Endothelial cell of umbilical vein (primary cell): ENCODE data around the gene LONP2. TPM values are rescaled to one million over a fixed set of nuclear protein-coding genes. Genes with fewer than 3 reads are reported as not detected.

Experiments
- BruUV-seq: library from RNA; stranded (reverse); fragments of 400-500 nt; replicated peaks from 2 replicates; lab custom pipeline; 2021; lab: Mats Ljungman, UMichigan
- CTCF ChIA-PET: fragments of 300-600, 350-600 bp; sonication (Branson Sonifier 250); formaldehyde crosslinking; loops from one replicate; lab custom pipeline; 2021; ENCODE audit warnings: antibody characterized with exemption, inconsistent platforms; lab: Charles Lee
- POLR2A ChIA-PET: fragments of 300-600, 350-600 bp; sonication (Branson Sonifier 250); formaldehyde crosslinking; loops from one replicate; lab custom pipeline; 2021; ENCODE audit warnings: antibody characterized with exemption, inconsistent platforms; lab: Charles Lee
- DNase-seq: peaks from one replicate; pipeline ENCODE4 v3.0.0-alpha.2; 2011; ENCODE audit warnings: low read depth, low spot score
- FAIRE-seq: peaks from 2 replicates; lab custom pipeline; 2011; peaks lifted over from hg19 to GRCh38; lab: Jason Lieb, UNC
- H2AFZ ChIP-seq: 2 replicates; pipeline ENCODE4 v1.6.0; 2012; ENCODE audit warnings: low read depth, low read length, control low read depth, inconsistent platforms
- H3K27ac ChIP-seq: 2 replicates; pipeline ENCODE4 v1.5.1; 2011; ENCODE audit warnings: low read depth, mild to moderate bottlenecking, control low read depth, low read length, moderate library complexity; ENCODE audit not compliant: insufficient read depth
- H3K27me3 ChIP-seq, 2 experiments: 2 replicates each; pipeline versions ENCODE4 v1.6.0 to v1.6.1; 2011; ENCODE audit warnings: low read length in 2 of 2, mixed read lengths in 1 of 2; ENCODE audit not compliant: control insufficient read depth in 2 of 2, insufficient read depth in 2 of 2
- H3K36me3 ChIP-seq, 2 experiments: 2 replicates in 1 of 2; 3 replicates in 1 of 2; pipeline ENCODE4 v1.5.1; 2011; ENCODE audit warnings: low read length in 2 of 2, mild to moderate bottlenecking in 1 of 2, moderate library complexity in 1 of 2; ENCODE audit not compliant: control insufficient read depth in 2 of 2, insufficient read depth in 2 of 2; ENCODE audit errors: extremely low read depth in 1 of 2
- H3K4me1 ChIP-seq: 3 replicates; pipeline ENCODE4 v1.5.1; 2011; ENCODE audit warnings: mild to moderate bottlenecking, low read length; ENCODE audit not compliant: control insufficient read depth, insufficient read depth; ENCODE audit errors: extremely low read depth
- H3K4me2 ChIP-seq: 2 replicates; pipeline ENCODE4 v1.6.1; 2011; ENCODE audit warnings: low read length, control low read depth, mixed read lengths; ENCODE audit not compliant: insufficient read depth
- H3K4me3 ChIP-seq, 3 experiments: fragments of 200-600 bp in 1 of 3; sonication (generic), shearing (Covaris generic) in 1 of 3; replicated peaks in 1 of 3; 2 replicates each; pipeline ENCODE4 v1.5.1; 2011 to 2016; ENCODE audit warnings: control low read depth in 3 of 3, low read length in 3 of 3, mild to moderate bottlenecking in 2 of 3, inconsistent platforms in 1 of 3, low read depth in 1 of 3, moderate library complexity in 1 of 3; ENCODE audit not compliant: insufficient read depth in 1 of 3
- H3K79me2 ChIP-seq: 2 replicates; pipeline ENCODE4 v1.6.0; 2012; ENCODE audit warnings: low read length, inconsistent platforms; ENCODE audit not compliant: control insufficient read depth, insufficient read depth
- H3K9ac ChIP-seq: replicated peaks from 2 replicates; pipeline ENCODE3; 2011; ENCODE audit warnings: low read length, control low read depth; ENCODE audit not compliant: insufficient read depth; ENCODE audit errors: extremely low read depth
- H3K9me1 ChIP-seq: replicated peaks from 3 replicates; pipeline ENCODE4 v1.6.0; 2011; ENCODE audit warnings: mild to moderate bottlenecking, low read length; ENCODE audit not compliant: control insufficient read depth, insufficient read depth; ENCODE audit errors: extremely low read depth
- H3K9me3 ChIP-seq: replicated peaks from 2 replicates; pipeline ENCODE4 v1.5.1; 2012; ENCODE audit warnings: low read length, inconsistent platforms; ENCODE audit not compliant: control insufficient read depth, insufficient read depth
- H4K20me1 ChIP-seq: replicated peaks from 2 replicates; pipeline ENCODE3; 2011; ENCODE audit warnings: mild to moderate bottlenecking, low read length; ENCODE audit not compliant: control insufficient read depth, insufficient read depth; ENCODE audit errors: extremely low read depth
- EZH2 ChIP-seq: IDR thresholded peaks from 2 replicates; pipeline ENCODE4 v1.6.1; 2012; ENCODE audit warnings: borderline replicate concordance, low read depth, mild to moderate bottlenecking, moderate library complexity, low read length, inconsistent platforms; ENCODE audit not compliant: severe bottlenecking
- FOS ChIP-seq: IDR thresholded peaks from 2 replicates; pipeline ENCODE4 v1.6.1; 2011; ENCODE audit warnings: mild to moderate bottlenecking, low read length, moderate library complexity, borderline replicate concordance; ENCODE audit not compliant: insufficient read depth
- GATA2 ChIP-seq: IDR thresholded peaks from 2 replicates; pipeline ENCODE4 v1.7.0; 2011; ENCODE audit warnings: low read depth, mild to moderate bottlenecking, moderate library complexity, mixed read lengths, low read length; ENCODE audit not compliant: insufficient read length, insufficient read depth
- JUN ChIP-seq: IDR thresholded peaks from 2 replicates; pipeline ENCODE4 v1.6.1; 2011; ENCODE audit warnings: borderline replicate concordance, low read depth; ENCODE audit not compliant: insufficient read length, insufficient read depth
- MYC ChIP-seq: IDR thresholded peaks from one replicate; pipeline ENCODE4 v1.6.1; 2011; ENCODE audit warnings: mild to moderate bottlenecking, low read depth, low read length
- POLR2A ChIP-seq: IDR thresholded peaks from 2 replicates; pipeline ENCODE4 v1.6.1; 2012; ENCODE audit warnings: low read depth, mild to moderate bottlenecking, control low read depth, low read length
- POLR2AphosphoS5 ChIP-seq: IDR thresholded peaks from 2 replicates; pipeline ENCODE4 v1.6.1; 2012; ENCODE audit warnings: low read depth, mild to moderate bottlenecking, control low read depth, low read length, moderate library complexity; ENCODE audit not compliant: insufficient read depth
- dilution Hi-C: fragments of 300-500 bp; cut with MboI; formaldehyde crosslinking; loops from one replicate; pipeline ENCODE4 v1.15.0; 2019; ENCODE audit warnings: low sequenced_read_pairs; ENCODE audit not compliant: extremely low pct_ligation_motif_present
- intact Hi-C: fragments of 100-400 bp; cut with micrococcal nuclease; formaldehyde crosslinking; loops from one replicate; pipeline ENCODE4 v1.10.0; 2022
- polyA plus RNA-seq, 4 experiments: library from polyadenylated mRNA; depleted of rRNA in 3 of 4; stranded (reverse) in 3 of 4; unstranded in 1 of 4; fragments of >200 nt; gene quantifications; 2 replicates each; pipeline versions ENCODE4 v1.2.1 to v1.2.3, GENCODE V29; 2011 to 2012; ENCODE audit warnings: missing spikeins in 1 of 4
- total RNA-seq: library from RNA; stranded (reverse); gene quantifications from 2 replicates; pipeline ENCODE4 v1.2.3, GENCODE V29; 2021
- TF ChIP-seq, protein P1 (sequence below), 2 donors: IDR thresholded peaks; 1 replicate in 1 of 2; 2 replicates in 1 of 2; pipeline ENCODE4 v1.5.1; 2011; ENCODE audit warnings: low read length in 2 of 2, mild to moderate bottlenecking in 2 of 2, moderate library complexity in 2 of 2, control low read depth in 1 of 2, inconsistent platforms in 1 of 2, low read depth in 1 of 2; ENCODE audit not compliant: insufficient read depth in 1 of 2; ENCODE audit errors: extremely low read depth in 1 of 2
- TF ChIP-seq, protein P2 (sequence below): IDR thresholded peaks from 2 replicates; pipeline ENCODE4 v1.6.1; 2011; ENCODE audit not compliant: insufficient read depth, insufficient read length

Gene LONP2
- total and polyA plus RNA-seq, 2 donors (not counting 3 experiments of a cell fraction or from before 2014, with no cell fraction given), result 13.5 to 38.4 TPM

DNA sequence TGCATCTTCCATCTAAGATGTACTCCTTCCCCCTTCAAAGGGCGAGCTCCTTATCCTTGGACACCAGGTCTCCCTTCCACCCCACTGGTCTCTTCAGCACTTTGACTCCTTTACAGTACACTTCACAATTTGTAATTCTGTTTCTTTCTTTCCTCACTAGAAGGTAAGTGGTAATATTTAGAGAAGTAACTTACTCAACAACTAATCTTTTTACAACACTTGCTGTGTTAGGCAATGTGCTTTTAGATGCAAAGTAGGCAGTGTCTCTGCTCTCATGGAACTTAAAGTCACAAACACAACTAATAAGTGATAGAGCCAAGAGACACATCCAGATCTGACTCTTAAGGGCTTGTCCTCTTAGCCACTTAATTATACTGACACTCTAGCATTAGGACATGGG, 134.7 kb downstream of the LONP2 start:
- dilution Hi-C loops, result no loop called here
- peaks cover 97% of the 10 kb centered on the region for H3K79me2 ChIP-seq
- CTCF ChIA-PET, result interaction anchor here (1.0 to 1.8 kb wide), 4 partner anchors 9 to 244 kb away, joined by 4 to 8 read pairs (median 4); no protein-coding TSS in a partner anchor
- no peaks in the 10 kb centered on the region for H3K36me3 ChIP-seq
- POLR2A ChIA-PET, result no interaction called here
- DNase-seq (no peak), FAIRE-seq (no peak)
- no peak overlapping the region for H3K4me2 ChIP-seq
- H3K9me1 ChIP-seq, result no peaks in the 10 kb centered on the region
- H4K20me1 ChIP-seq, result peaks cover 15% of the 10 kb centered on the region
- H3K27ac ChIP-seq, result no peak overlapping the region
- no peak overlapping the region for H3K9ac ChIP-seq
- H3K4me3 ChIP-seq, result no peak overlapping the region
- BruUV-seq, result no TSS peak
- H3K9me3 ChIP-seq, result no peaks in the 10 kb centered on the region
- TF ChIP-seq, protein P1, sequence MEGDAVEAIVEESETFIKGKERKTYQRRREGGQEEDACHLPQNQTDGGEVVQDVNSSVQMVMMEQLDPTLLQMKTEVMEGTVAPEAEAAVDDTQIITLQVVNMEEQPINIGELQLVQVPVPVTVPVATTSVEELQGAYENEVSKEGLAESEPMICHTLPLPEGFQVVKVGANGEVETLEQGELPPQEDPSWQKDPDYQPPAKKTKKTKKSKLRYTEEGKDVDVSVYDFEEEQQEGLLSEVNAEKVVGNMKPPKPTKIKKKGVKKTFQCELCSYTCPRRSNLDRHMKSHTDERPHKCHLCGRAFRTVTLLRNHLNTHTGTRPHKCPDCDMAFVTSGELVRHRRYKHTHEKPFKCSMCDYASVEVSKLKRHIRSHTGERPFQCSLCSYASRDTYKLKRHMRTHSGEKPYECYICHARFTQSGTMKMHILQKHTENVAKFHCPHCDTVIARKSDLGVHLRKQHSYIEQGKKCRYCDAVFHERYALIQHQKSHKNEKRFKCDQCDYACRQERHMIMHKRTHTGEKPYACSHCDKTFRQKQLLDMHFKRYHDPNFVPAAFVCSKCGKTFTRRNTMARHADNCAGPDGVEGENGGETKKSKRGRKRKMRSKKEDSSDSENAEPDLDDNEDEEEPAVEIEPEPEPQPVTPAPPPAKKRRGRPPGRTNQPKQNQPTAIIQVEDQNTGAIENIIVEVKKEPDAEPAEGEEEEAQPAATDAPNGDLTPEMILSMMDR (IDR thresholded peaks at IDR 0.05; ENCODE audit: extremely low read depth in 1 of 2, insufficient read depth in 1 of 2, low read depth in 1 of 2, low read length in 2 of 2), result no peak
- no peak for TF ChIP-seq POLR2A
- TF ChIP-seq FOS, result no peak
- TF ChIP-seq, protein P2, sequence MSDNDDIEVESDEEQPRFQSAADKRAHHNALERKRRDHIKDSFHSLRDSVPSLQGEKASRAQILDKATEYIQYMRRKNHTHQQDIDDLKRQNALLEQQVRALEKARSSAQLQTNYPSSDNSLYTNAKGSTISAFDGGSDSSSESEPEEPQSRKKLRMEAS, result no peak
- TF ChIP-seq JUN, result no peak
- TF ChIP-seq GATA2, result no peak
- no peak for TF ChIP-seq POLR2AphosphoS5
- no peak for TF ChIP-seq MYC
- TF ChIP-seq EZH2, result no peak
- H2AFZ ChIP-seq, result no peak overlapping the region
- no peaks in the 10 kb centered on the region for H3K27me3 ChIP-seq
- intact Hi-C loops, result no loop called here
- peaks cover 10% of the 10 kb centered on the region for H3K4me1 ChIP-seq
